ENCODE measurements around the gene OTX2.

Gene OTX2

GRCh38 chr14:56810147-56810719 is at the start of gene OTX2:
Gene OTX2 (minus strand): TSS chr14:56810479. CDS start chr14:56805456, 5,023 bp downstream.
- peak in 1 of 14 donors; percentile 70 for DNase-seq

GRCh38 chr14:56858422-56858821 is 48.1 kb upstream of the OTX2 start:
- DNase-seq: peak in 1 of 14 donors; percentile 12

GRCh38 chr14:56857216-56857615 is 46.9 kb upstream of the OTX2 start:
- peak in 1 of 14 donors; percentile 79 for DNase-seq

GRCh38 chr14:56855891-56856461 is 45.7 kb upstream of the OTX2 start:
- peak in 8 of 14 donors; percentile 3 to 67 (median 14) for DNase-seq

GRCh38 chr14:56854325-56854724 is 44.0 kb upstream of the OTX2 start:
- peak in 1 of 14 donors; percentile 32 for DNase-seq

GRCh38 chr14:56846970-56847930 is 37.0 kb upstream of the OTX2 start:
- no peak for DNase-seq

- no peak for DNase-seq
These were observed 34.2 kb upstream of the OTX2 start for GRCh38 chr14:56844406-56845002.

GRCh38 chr14:56841611-56842010 is 31.3 kb upstream of the OTX2 start:
- DNase-seq: no peak

GRCh38 chr14:56840221-56840620 is 29.9 kb upstream of the OTX2 start:
- no peak for DNase-seq

GRCh38 chr14:56829151-56829550 is 18.9 kb upstream of the OTX2 start:
- no peak for DNase-seq

GRCh38 chr14:56826214-56826613 is 15.9 kb upstream of the OTX2 start:
- DNase-seq: no peak

GRCh38 chr14:56821805-56822610 is 11.7 kb upstream of the OTX2 start:
- DNase-seq: no peak

- DNase-seq: peak in 1 of 14 donors; percentile 84
These were observed 10.9 kb upstream of the OTX2 start for GRCh38 chr14:56821177-56821576.

GRCh38 chr14:56817396-56817921 is 7.2 kb upstream of the OTX2 start:
- no peak for DNase-seq

GRCh38 chr14:56816574-56817391 is 6.5 kb upstream of the OTX2 start:
- DNase-seq: no peak

GRCh38 chr14:56815745-56816144 is 5.5 kb upstream of the OTX2 start:
- DNase-seq: no peak

- DNase-seq: no peak
These were observed 4.9 kb upstream of the OTX2 start for GRCh38 chr14:56814969-56815700.

GRCh38 chr14:56814519-56814959 is 4.3 kb upstream of the OTX2 start:
- no peak for DNase-seq

GRCh38 chr14:56813143-56813551 is 2.9 kb upstream of the OTX2 start:
- no peak for DNase-seq

Data from C1 segment of cervical spinal cord (tissue), 14 donors.